CD4-positive, alpha-beta T cell (primary cell): Measurements from ENCODE around the gene NEURL3. TPM values are rescaled to one million over a fixed set of nuclear protein-coding genes. Genes with fewer than 3 reads are reported as not detected.

Experiments used
- ATAC-seq: fragments of 200-7000 bp; cut with Tn5 transposase; one replicate; pipeline ENCODE4 v1.10.0; 2022; ENCODE audit warnings: mild to moderate bottlenecking; ENCODE audit not compliant: poor library complexity
- CTCF ChIA-PET: fragments of 350-600 bp; sonication (Branson Sonifier 250); formaldehyde crosslinking; loops from one replicate; lab custom pipeline; 2021; ENCODE audit warnings: antibody characterized with exemption, inconsistent platforms; lab: Charles Lee
- POLR2A ChIA-PET: fragments of 350-600 bp; sonication (Branson Sonifier 250); formaldehyde crosslinking; loops from one replicate; lab custom pipeline; 2021; ENCODE audit warnings: antibody characterized with exemption, inconsistent platforms; lab: Charles Lee
- DNase-seq, 14 experiments: peaks; one replicate each; pipeline ENCODE4 v3.0.0-alpha.2; 2013 to 2020; ENCODE audit warnings: mixed read lengths in 2 of 14
- H3K27ac ChIP-seq, 2 donors: one replicate each; pipeline versions ENCODE4 v1.5.1 to v1.7.0; 2013; ENCODE audit warnings: low read length in 2 of 2, low read depth in 1 of 2, mild to moderate bottlenecking in 1 of 2
- H3K27me3 ChIP-seq, 2 experiments: 1 replicate in 1 of 2; 2 replicates in 1 of 2; pipeline versions ENCODE4 v1.6.1 to v1.7.0; 2013; ENCODE audit warnings: low read length in 2 of 2, control low read depth in 1 of 2, mild to moderate bottlenecking in 1 of 2, moderate library complexity in 1 of 2; ENCODE audit not compliant: insufficient read depth in 2 of 2, control insufficient read depth in 1 of 2
- H3K36me3 ChIP-seq: one replicate; pipeline ENCODE4 v1.6.1; 2013; ENCODE audit warnings: low read length, control low read depth; ENCODE audit not compliant: insufficient read depth
- H3K4me1 ChIP-seq: one replicate; pipeline ENCODE4 v1.6.1; 2013; ENCODE audit warnings: low read length, control low read depth; ENCODE audit not compliant: insufficient read depth
- H3K4me3 ChIP-seq: one replicate; pipeline ENCODE4 v1.5.1; 2013; ENCODE audit warnings: mild to moderate bottlenecking, low read length, moderate library complexity
- H3K9me3 ChIP-seq, 2 experiments: 1 replicate in 1 of 2; 2 replicates in 1 of 2; pipeline versions ENCODE4 v1.6.1 to v1.7.0; 2013; ENCODE audit warnings: low read length in 2 of 2, mild to moderate bottlenecking in 2 of 2, control low read depth in 1 of 2, moderate library complexity in 1 of 2; ENCODE audit not compliant: control insufficient read depth in 1 of 2, insufficient read depth in 1 of 2
- H3K27ac Mint-ChIP-seq: one replicate; pipeline ENCODE4 v1.8.0; 2020; ENCODE audit warnings: mixed read lengths
- H3K27me3 Mint-ChIP-seq: one replicate; pipeline ENCODE4 v1.8.0; 2021; ENCODE audit warnings: mixed read lengths
- H3K36me3 Mint-ChIP-seq: one replicate; pipeline ENCODE4 v1.8.0; 2021; ENCODE audit warnings: low read depth, mixed read lengths
- H3K4me1 Mint-ChIP-seq: one replicate; pipeline ENCODE4 v1.8.0; 2021; ENCODE audit warnings: low read depth, mixed read lengths
- H3K4me3 Mint-ChIP-seq: one replicate; pipeline ENCODE4 v1.8.0; 2020; ENCODE audit warnings: mild to moderate bottlenecking, mixed read lengths
- H3K9me3 Mint-ChIP-seq: one replicate; pipeline ENCODE4 v1.8.0; 2020; ENCODE audit warnings: mixed read lengths
- CTCF ChIP-seq: fragments of 200-600 bp; IDR thresholded peaks from one replicate; pipeline ENCODE4 v1.8.0; 2022; ENCODE audit warnings: antibody characterized with exemption, mild to moderate bottlenecking
- intact Hi-C, 2 experiments: fragments of 100-400 bp; cut with DNase I in 1 of 2; cut with micrococcal nuclease in 1 of 2; formaldehyde crosslinking; loops; one replicate each; pipeline versions ENCODE4 v1.15.1 to v1.9.0; 2023 to 2025; cut with DNase I, micrococcal nuclease
- total RNA-seq, 174 experiments: library from RNA in 2 of 174; stranded (reverse) in 2 of 174; gene quantifications; one replicate each; pipeline ENCODE4 v1.2.3 and lab custom pipeline; 2021 to 2026

The NEURL3 gene
- total RNA-seq, 2 experiments from 2014 or later, result not detected

- Histone ChIP-seq H3K27ac (peak overlapping the region in 1 of 2 donors; percentile 31), H3K36me3 (no peaks in the 10 kb centered on the region), H3K4me1 (peaks cover 70% of the 10 kb centered on the region), H3K9me3 (no peaks in the 10 kb centered on the region), H3K27me3 (no peaks in the 10 kb centered on the region), H3K4me3 (no peak overlapping the region)
- DNase-seq, result peak in 1 of 14 experiments; percentile 22
- POLR2A ChIA-PET, result interaction anchor here (0.6 to 2.1 kb wide), 5 partner anchors 11 to 125 kb away, joined by 3 to 5 read pairs (median 4); partner anchors contain the start of gene KANSL3
- ATAC-seq, result no peak
- TF ChIP-seq CTCF, result no peak
- intact Hi-C loops, result loop anchor here in 1 of 2 experiments (5.0 to 10.0 kb wide), 4 partner anchors 205 to 1112 kb away; partner anchors contain the start of genes CIAO1, COX5B, STARD7 and TMEM127
- no peaks in the 10 kb centered on the region for H3K27me3 Mint-ChIP-seq
- peaks cover 10% of the 10 kb centered on the region for H3K36me3 Mint-ChIP-seq
- CTCF ChIA-PET, result interaction anchor here (0.5 to 3.1 kb wide), 4 partner anchors 12 to 211 kb away, joined by 3 to 24 read pairs (median 6); no protein-coding TSS in a partner anchor
- peak overlapping the region; percentile 78 for H3K27ac Mint-ChIP-seq
- H3K9me3 Mint-ChIP-seq, result no peaks in the 10 kb centered on the region
- H3K4me3 Mint-ChIP-seq, result peak overlapping the region; percentile 73
- peaks cover 57% of the 10 kb centered on the region for H3K4me1 Mint-ChIP-seq
Observed at GRCh38 chr2:96532641-96533291, 27.6 kb upstream of the NEURL3 start.

GRCh38 chr2:96531872-96532505 is 26.8 kb upstream of the NEURL3 start:
- H3K4me1 Mint-ChIP-seq, result peaks cover 61% of the 10 kb centered on the region
- H3K9me3 ChIP-seq, result no peaks in the 10 kb centered on the region
- no peaks in the 10 kb centered on the region for H3K9me3 Mint-ChIP-seq

More at GRCh38 chr2:96531872-96532505, 26.8 kb upstream of the NEURL3 start:
- CTCF ChIA-PET, result interaction anchor here (0.5 to 3.1 kb wide), 6 partner anchors 11 to 231 kb away, joined by 3 to 24 read pairs (median 4); partner anchors contain the start of gene CNNM4
- Histone ChIP-seq H3K27ac (peak overlapping the region; percentile 54 to 71), H3K4me3 (peak overlapping the region; percentile 36), H3K36me3 (no peaks in the 10 kb centered on the region), H3K27me3 (no peaks in the 10 kb centered on the region), H3K4me1 (peaks cover 74% of the 10 kb centered on the region)
- ATAC-seq (peak; percentile 64), DNase-seq (peak; percentile 68 to 96 (median 88))
- intact Hi-C loops, result loop anchor here in 1 of 2 experiments (5.0 to 10.0 kb wide), 4 partner anchors 205 to 1113 kb away; partner anchors contain the start of genes CIAO1, COX5B, STARD7 and TMEM127
- no peak for TF ChIP-seq CTCF
- H3K36me3 Mint-ChIP-seq, result peaks cover 2% of the 10 kb centered on the region
- POLR2A ChIA-PET, result interaction anchor here (1.1 to 7.2 kb wide), 5 partner anchors 6 to 124 kb away, joined by 3 to 180 read pairs (median 5); partner anchors contain the start of genes ARID5A and KANSL3
- H3K27ac Mint-ChIP-seq, result peak overlapping the region; percentile 78
- no peaks in the 10 kb centered on the region for H3K27me3 Mint-ChIP-seq
- H3K4me3 Mint-ChIP-seq, result peak overlapping the region; percentile 73
